ENCODE data around the gene ALKBH1. TPM values are rescaled to one million over a fixed set of nuclear protein-coding genes. Genes with fewer than 3 reads are reported as not detected.

ALKBH1 gene
- total and polyA plus RNA-seq, 2 donors (not counting 1 experiment from before 2014, with no cell fraction given): 8.8 to 21.8 TPM

DNA sequence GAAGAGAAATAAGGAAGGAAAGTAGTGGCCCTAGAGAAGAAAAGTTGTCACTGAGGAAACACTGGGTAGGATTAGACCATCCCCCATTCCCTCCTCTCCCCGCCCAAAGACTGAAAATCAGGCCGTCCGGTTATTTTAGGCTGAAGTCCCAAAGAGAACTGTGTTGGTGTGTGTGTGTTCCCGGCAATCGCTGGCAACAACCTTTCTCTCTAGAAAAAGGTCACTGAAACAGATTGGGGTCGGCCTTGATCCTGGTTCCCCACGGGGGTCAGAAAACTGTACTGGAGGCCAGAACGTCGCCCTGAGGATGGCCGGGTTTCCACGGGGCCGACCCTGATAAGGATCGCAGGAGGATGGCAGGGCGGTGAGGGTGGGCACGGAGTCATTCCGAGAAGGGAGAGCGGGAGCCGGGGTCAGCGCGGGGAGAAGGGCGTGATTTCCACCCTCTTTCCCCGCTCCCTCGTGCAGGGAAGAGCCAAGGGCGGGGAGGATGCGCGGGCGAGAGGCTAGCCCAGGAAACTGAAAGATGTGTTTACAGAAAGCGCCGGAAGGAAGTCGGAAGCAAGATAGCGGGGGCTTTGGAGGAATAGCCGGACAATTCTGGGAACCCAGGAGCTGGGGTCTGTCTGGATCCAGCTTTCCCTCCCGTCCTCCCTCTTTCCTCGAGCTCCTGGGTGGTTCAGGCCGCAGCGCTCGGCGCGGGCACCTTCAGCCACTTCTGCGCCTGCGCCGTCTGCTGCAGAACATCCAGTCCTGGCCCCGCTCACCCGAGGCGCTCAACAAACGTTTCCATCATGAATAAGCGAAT lies 66.1 kb downstream of the ALKBH1 start:
- peak overlapping the region; percentile 86 for H3K4me2 ChIP-seq (replicated peaks; ENCODE audit: low read depth, low read length, poor library complexity, severe bottlenecking)
- WGBS (ENCODE audit: insufficient coverage): 13% methylated on average over 40 of the region's 47 CpGs

More for the DNA sequence above, 66.1 kb downstream of the ALKBH1 start:
- DNase-seq (peak; percentile 72), ATAC-seq (ENCODE audit: low read depth) (peak; percentile 70)
- peaks cover 0 to 3% (median 0%) of the 10 kb centered on the region in 3 donors for H3K9me3 ChIP-seq (ENCODE audit: control extremely low read depth in 1 of 3, control insufficient read depth in 2 of 3, insufficient read depth in 1 of 3, low read length in 2 of 3)
- ChIA-PET CTCF (interaction anchor here (0.6 to 1.6 kb wide), 4 partner anchors 34 to 265 kb away, joined by 3 to 5 read pairs (median 3); partner anchors contain the start of genes SAMD15 and TMED8), POLR2A (no interaction called here)
- intact Hi-C loops (cut with micrococcal nuclease): loop anchor here (1.0 to 10.0 kb wide), 2 partner anchors 25 to 47 kb away; partner anchors contain the start of gene SPTLC2
- peaks cover 7 to 17% of the 10 kb centered on the region in 2 donors for H3K4me1 ChIP-seq (ENCODE audit: control insufficient read depth in 2 of 2, insufficient read depth in 2 of 2, low read length in 2 of 2)
- H4K20me1 ChIP-seq (ENCODE audit: control insufficient read depth, insufficient read depth, low read length, poor library complexity, severe bottlenecking): no peaks in the 10 kb centered on the region
- TF ChIP-seq EZH2 (IDR thresholded peaks at IDR 0.05; ENCODE audit: borderline replicate concordance, insufficient read depth, low read depth, low read length, poor library complexity, severe bottlenecking) (no peak), CTCF (IDR thresholded peaks at IDR 0.05) (no peak)
- Mint-ChIP-seq H3K4me3 (peak overlapping the region; percentile 96), H3K9me3 (ENCODE audit: insufficient read depth) (no peaks in the 10 kb centered on the region), H3K4me1 (peaks cover 16% of the 10 kb centered on the region), H3K27ac (peak overlapping the region; percentile 95), H3K27me3 (no peaks in the 10 kb centered on the region)
- no peaks in the 10 kb centered on the region for H3K36me3 ChIP-seq (replicated peaks in 1 of 2; ENCODE audit: control extremely low read depth in 1 of 2, control insufficient read depth in 1 of 2, extremely low read depth in 1 of 2, insufficient read depth in 2 of 2, low read length in 1 of 2)
- peak overlapping the region; percentile 73 to 81 for H3K27ac ChIP-seq (ENCODE audit: low read length in 2 of 2)
- H2AFZ ChIP-seq (ENCODE audit: insufficient read depth, low read depth, low read length, poor library complexity, severe bottlenecking): peak overlapping the region; percentile 96
- H3K4me3 ChIP-seq (ENCODE audit: control extremely low read depth in 1 of 5, extremely low read depth in 1 of 5, insufficient read depth in 1 of 5, low read depth in 2 of 5, low read length in 4 of 5): peak overlapping the region; percentile 41 to 87 (median 75)
- no peaks in the 10 kb centered on the region for H3K27me3 ChIP-seq (replicated peaks in 1 of 4; ENCODE audit: control extremely low read depth in 1 of 4, control insufficient read depth in 3 of 4, insufficient read depth in 4 of 4, low read length in 3 of 4)
- no peaks in the 10 kb centered on the region for H3K79me2 ChIP-seq (ENCODE audit: control insufficient read depth, insufficient read depth, low read length)
- peak overlapping the region; percentile 79 for H3K9ac ChIP-seq (ENCODE audit: low read length)
